IPS-18c (cell line): Measurements from ENCODE around the gene INS.
"Not testable (repeated sequence)": the region's sequence is repeated elsewhere in the genome, so short reads cannot be mapped to it uniquely, and the experiment has no call there.

Experiments used
- H3K4me3 ChIP-seq: 2 replicates; pipeline ENCODE4 v1.7.0; 2013; ENCODE audit warnings: low read depth, mild to moderate bottlenecking, low read length, moderate library complexity; ENCODE audit not compliant: insufficient read depth
- H3K9me3 ChIP-seq: one replicate; pipeline ENCODE4 v1.6.1; 2013; ENCODE audit warnings: mild to moderate bottlenecking, low read length, moderate library complexity; ENCODE audit not compliant: control insufficient read depth, insufficient read depth

Gene INS

GRCh38 chr11:2200957-2201519 lies 40.0 kb upstream of the INS start:
- no peak overlapping the region for H3K4me3 ChIP-seq
- H3K9me3 ChIP-seq = no peaks in the 10 kb centered on the region

DNA sequence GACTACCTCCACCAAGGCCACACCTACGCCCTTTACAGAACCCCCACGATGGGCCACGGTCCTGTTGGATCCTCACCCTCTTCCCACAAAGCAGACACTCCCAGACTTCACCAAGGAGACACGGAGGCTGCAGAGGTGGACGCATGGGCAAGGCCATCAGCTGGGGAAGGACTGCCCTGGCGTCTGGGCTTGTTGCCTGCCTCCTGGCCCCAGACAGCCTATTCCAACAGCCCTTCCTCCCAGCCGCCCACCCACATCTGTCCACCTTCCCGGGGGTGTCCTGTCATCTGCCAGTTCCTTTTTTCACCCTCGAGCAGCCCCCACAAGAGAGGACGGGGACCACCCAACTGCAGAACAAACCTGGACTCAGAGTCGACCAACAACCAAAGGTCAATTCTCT lies 39.5 kb upstream of the INS start:
- H3K4me3 ChIP-seq = no peak overlapping the region
- no peaks in the 10 kb centered on the region for H3K9me3 ChIP-seq

- Histone ChIP-seq H3K4me3 (no peak overlapping the region), H3K9me3 (no peaks in the 10 kb centered on the region)
Measured at GRCh38 chr11:2199466-2200341, 38.7 kb upstream of the INS start.

DNA sequence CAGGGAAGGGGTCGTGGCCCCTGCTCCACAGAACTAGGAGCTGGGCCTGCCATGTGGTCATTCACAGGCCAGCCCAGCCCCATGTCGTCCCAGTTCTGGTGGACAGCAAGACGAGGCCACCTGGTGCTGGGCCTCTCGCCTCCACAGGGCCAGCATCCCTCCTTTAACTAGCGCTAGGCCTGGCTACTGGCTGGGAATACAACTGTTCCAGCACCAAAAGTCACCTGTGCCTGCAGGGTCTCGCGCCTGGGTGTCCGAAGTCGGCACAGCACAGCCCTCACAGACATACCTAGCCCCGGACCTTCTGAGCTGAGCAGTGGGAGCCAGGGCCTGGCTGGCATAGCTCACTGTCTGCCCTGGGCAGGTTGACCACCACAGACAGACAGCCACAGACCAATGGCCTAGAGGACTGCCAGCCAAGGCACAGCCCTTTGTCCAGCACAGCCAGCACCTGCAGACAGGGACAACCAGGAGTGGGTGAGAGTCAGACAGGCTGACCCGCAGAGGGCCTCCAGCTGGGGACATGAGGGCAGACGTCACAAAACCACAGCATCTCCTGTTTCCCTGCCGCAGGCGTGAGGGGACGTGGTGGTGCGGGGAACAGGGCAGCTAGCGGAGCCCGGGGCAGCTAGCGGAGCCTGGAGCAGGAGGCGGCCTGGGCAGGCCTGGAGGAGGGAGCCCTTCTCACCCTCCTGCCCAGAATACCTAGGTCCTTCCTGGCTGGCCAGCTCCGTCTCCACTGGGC lies 37.8 kb upstream of the INS start:
- H3K9me3 ChIP-seq = no peaks in the 10 kb centered on the region
- no peak overlapping the region for H3K4me3 ChIP-seq

- no peaks in the 10 kb centered on the region for H3K9me3 ChIP-seq
- no peak overlapping the region for H3K4me3 ChIP-seq
Measured at GRCh38 chr11:2197771-2198520, 36.9 kb upstream of the INS start.

- H3K4me3 ChIP-seq = no peak overlapping the region
- no peaks in the 10 kb centered on the region for H3K9me3 ChIP-seq
Measured at GRCh38 chr11:2196970-2197770, 36.2 kb upstream of the INS start.

DNA sequence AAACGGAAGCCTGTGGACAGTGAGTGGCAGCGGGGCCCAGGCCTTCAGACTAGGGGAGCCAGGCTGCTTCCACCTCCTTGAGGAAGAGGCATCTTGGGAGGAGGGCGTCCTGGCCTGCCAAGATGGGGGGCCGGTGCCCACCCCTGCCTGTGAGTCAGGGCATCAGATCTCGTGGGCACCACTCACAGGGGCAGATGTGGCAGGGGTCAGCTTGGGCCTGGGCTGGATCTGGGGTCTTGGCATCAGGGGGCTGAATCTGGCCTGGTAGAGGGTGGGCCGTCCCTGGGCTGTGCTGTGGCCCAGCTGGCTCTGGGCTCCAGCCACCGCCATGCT lies 34.7 kb upstream of the INS start:
- Histone ChIP-seq H3K4me3 (no peak overlapping the region), H3K9me3 (no peaks in the 10 kb centered on the region)

- no peaks in the 10 kb centered on the region for H3K9me3 ChIP-seq
Measured at GRCh38 chr11:2194877-2195755, 34.1 kb upstream of the INS start.

DNA sequence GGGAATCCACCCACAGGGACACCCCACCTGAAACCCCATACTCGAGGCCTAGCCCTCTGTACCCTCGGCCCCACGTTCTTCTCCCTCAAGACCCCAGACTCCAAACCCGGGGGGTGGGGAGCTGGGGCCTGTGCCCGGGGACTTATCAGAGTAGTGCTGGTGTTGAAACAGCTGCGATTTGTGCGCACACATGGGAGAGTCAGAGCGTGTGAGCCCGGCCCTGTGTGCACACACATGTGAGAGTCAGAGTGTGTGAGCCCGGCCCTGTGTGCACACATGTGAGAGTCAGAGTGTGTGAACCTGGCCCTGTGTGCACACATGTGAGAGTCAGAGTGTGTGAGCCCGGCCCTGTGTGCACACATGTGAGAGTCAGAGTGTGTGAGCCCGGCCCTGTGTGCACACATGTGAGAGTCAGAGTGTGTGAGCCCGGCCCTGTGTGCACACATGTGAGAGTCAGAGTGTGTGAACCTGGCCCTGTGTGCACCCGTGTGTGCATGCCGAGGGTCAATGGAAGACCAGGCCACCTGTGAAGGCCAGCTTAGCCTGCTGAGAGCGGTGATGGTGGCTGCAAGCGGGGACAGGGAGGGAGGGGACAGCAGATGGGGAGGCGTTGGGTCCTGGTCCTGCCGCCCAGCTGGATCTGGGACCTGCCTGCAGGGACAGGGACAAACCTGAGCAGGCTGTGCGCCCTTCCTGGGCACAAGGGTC lies 33.0 kb upstream of the INS start:
- H3K4me3 ChIP-seq, H3K9me3 ChIP-seq: not testable (repeated sequence)

More at GRCh38 chr11:2194877-2195755, 34.1 kb upstream of the INS start:
- no peak overlapping the region for H3K4me3 ChIP-seq

GRCh38 chr11:2193099-2193887 lies 32.3 kb upstream of the INS start:
- Histone ChIP-seq H3K9me3 (no peaks in the 10 kb centered on the region), H3K4me3 (no peak overlapping the region)

DNA sequence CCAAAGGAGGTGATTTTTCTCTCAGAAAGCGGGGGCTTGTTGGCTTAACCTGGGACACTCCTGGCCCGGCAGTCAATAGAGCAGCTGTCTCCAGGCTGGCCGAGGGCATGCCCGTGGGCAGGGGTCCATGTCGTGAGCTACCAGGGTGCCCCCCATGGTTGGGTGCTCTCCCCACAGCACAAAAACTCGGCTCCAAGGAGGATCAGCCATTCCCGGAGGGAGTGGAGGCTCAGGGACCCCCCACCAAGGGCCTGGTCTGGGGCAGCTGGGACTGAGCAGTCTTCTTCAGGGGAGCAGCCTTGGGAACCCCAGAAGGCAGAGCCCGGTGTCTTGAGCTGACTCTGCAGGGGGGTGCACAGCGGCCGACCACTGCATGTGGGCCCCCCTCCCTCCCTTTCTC lies 31.4 kb upstream of the INS start:
- Histone ChIP-seq H3K4me3 (no peak overlapping the region), H3K9me3 (no peaks in the 10 kb centered on the region)

DNA sequence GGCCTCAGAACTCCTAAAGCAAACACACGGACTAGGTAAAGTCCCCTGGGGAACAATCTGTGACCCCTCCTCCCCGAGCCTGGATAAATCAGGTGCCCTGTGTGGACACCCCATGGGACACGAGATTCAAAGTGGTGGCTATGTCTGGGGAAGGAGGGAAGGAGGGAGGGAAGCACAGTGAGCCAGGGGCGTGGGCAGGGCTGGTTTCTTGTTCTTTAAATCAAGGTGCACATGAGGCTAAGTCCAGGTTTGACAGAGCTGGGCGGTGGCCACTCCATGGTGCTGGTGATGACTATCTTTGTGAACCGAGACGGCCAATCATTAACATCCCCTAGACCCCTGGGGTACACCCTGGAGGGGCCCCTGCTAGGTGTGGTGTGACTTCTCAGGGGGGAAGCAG lies 30.9 kb upstream of the INS start:
- no peaks in the 10 kb centered on the region for H3K9me3 ChIP-seq
- no peak overlapping the region for H3K4me3 ChIP-seq

GRCh38 chr11:2190657-2191471 lies 29.9 kb upstream of the INS start:
- no peaks in the 10 kb centered on the region for H3K9me3 ChIP-seq
- H3K4me3 ChIP-seq = no peak overlapping the region

- Histone ChIP-seq H3K4me3 (no peak overlapping the region), H3K9me3 (no peaks in the 10 kb centered on the region)
Measured at GRCh38 chr11:2189938-2190656, 29.1 kb upstream of the INS start.
